Skeletal muscle satellite cell (primary cell): ENCODE data around the gene ENKD1. TPM values are rescaled to one million over a fixed set of nuclear protein-coding genes. Genes with fewer than 3 reads are reported as not detected.

ENCODE experiments used
- H3K27me3 ChIP-seq: 2 replicates; pipeline ENCODE4 v1.7.0; 2013; ENCODE audit warnings: low read length; ENCODE audit not compliant: control insufficient read depth, insufficient read depth
- H3K36me3 ChIP-seq: 2 replicates; pipeline ENCODE4 v1.7.0; 2013; ENCODE audit warnings: mild to moderate bottlenecking, control low read depth, low read length; ENCODE audit not compliant: insufficient read depth
- H3K4me1 ChIP-seq: 2 replicates; pipeline ENCODE4 v1.7.0; 2013; ENCODE audit warnings: low read length; ENCODE audit not compliant: control insufficient read depth, insufficient read depth
- H3K4me2 ChIP-seq: 2 replicates; pipeline ENCODE4 v1.7.0; 2013; ENCODE audit warnings: mild to moderate bottlenecking, low read length
- H3K4me3 ChIP-seq: 2 replicates; pipeline ENCODE4 v1.7.0; 2013; ENCODE audit warnings: low read length
- H3K9ac ChIP-seq: 2 replicates; pipeline ENCODE4 v1.7.0; 2013; ENCODE audit warnings: mild to moderate bottlenecking, low read depth, low read length, moderate library complexity
- H3K9me3 ChIP-seq: replicated peaks from 2 replicates; pipeline ENCODE4 v1.7.0; 2013; ENCODE audit warnings: mild to moderate bottlenecking, control low read depth, low read length
- total RNA-seq: library from RNA; depleted of rRNA; stranded (reverse); fragments of >200 nt; gene quantifications from 2 replicates; pipeline ENCODE4 v1.2.3, GENCODE V29; 2012; rRNA removed

ENKD1 gene
- 11.9 and 13.3 TPM in 2 replicates for total RNA-seq

- Histone ChIP-seq H3K4me1 (peaks cover 19% of the 10 kb centered on the region), H3K4me3 (peak within 1 kb of the TSS; percentile 78)
Observed at GRCh38 chr16:67666559-67667452, at the start of gene ENKD1, which contains the start of gene C16orf86. Gene ENKD1 (minus strand): TSS chr16:67666750. CDS start chr16:67666442, 308 bp downstream. Gene C16orf86 (plus strand): TSS chr16:67666814. CDS start chr16:67666971, 157 bp downstream.

GRCh38 chr16:67716097-67716496 lies 49.5 kb upstream of the ENKD1 start:
- Histone ChIP-seq H3K4me3 (no peak overlapping the region), H3K4me1 (peaks cover 21% of the 10 kb centered on the region), H3K9ac (no peak overlapping the region), H3K9me3 (no peaks in the 10 kb centered on the region), H3K27me3 (no peaks in the 10 kb centered on the region), H3K4me2 (no peak overlapping the region), H3K36me3 (no peaks in the 10 kb centered on the region)

More at GRCh38 chr16:67666559-67667452, at the start of gene ENKD1, which contains the start of gene C16orf86:
- H3K9ac ChIP-seq: peak within 1 kb of the TSS; percentile 84
- no peaks in the 10 kb centered on the region for H3K27me3 ChIP-seq
- peak within 1 kb of the TSS; percentile 95 for H3K4me2 ChIP-seq
- H3K9me3 ChIP-seq: no peaks in the 10 kb centered on the region
- H3K36me3 ChIP-seq: no peaks in the 10 kb centered on the region

- no peaks in the 10 kb centered on the region for H3K36me3 ChIP-seq
- no peak overlapping the region for H3K4me2 ChIP-seq
- H3K4me1 ChIP-seq: peaks cover 10% of the 10 kb centered on the region
- H3K27me3 ChIP-seq: no peaks in the 10 kb centered on the region
- no peaks in the 10 kb centered on the region for H3K9me3 ChIP-seq
- no peak overlapping the region for H3K9ac ChIP-seq
- H3K4me3 ChIP-seq: no peak overlapping the region
Observed at GRCh38 chr16:67714522-67714921, 48.0 kb upstream of the ENKD1 start.

- Histone ChIP-seq H3K4me2 (no peak overlapping the region), H3K9me3 (no peaks in the 10 kb centered on the region), H3K9ac (no peak overlapping the region), H3K4me3 (no peak overlapping the region), H3K36me3 (no peaks in the 10 kb centered on the region), H3K4me1 (peaks cover 12% of the 10 kb centered on the region), H3K27me3 (no peaks in the 10 kb centered on the region)
Observed at GRCh38 chr16:67713647-67714273, 47.2 kb upstream of the ENKD1 start.

GRCh38 chr16:67710607-67711006 lies 44.1 kb upstream of the ENKD1 start:
- Histone ChIP-seq H3K27me3 (no peaks in the 10 kb centered on the region), H3K4me2 (no peak overlapping the region), H3K36me3 (no peaks in the 10 kb centered on the region), H3K9me3 (no peaks in the 10 kb centered on the region), H3K9ac (no peak overlapping the region), H3K4me3 (no peak overlapping the region), H3K4me1 (peaks cover 11% of the 10 kb centered on the region)

GRCh38 chr16:67709050-67709449 lies 42.5 kb upstream of the ENKD1 start:
- H3K4me3 ChIP-seq: no peak overlapping the region

GRCh38 chr16:67708368-67708771 lies 41.8 kb upstream of the ENKD1 start:
- no peak overlapping the region for H3K9ac ChIP-seq
- no peaks in the 10 kb centered on the region for H3K36me3 ChIP-seq
- H3K4me3 ChIP-seq: no peak overlapping the region
- peaks cover 11% of the 10 kb centered on the region for H3K4me1 ChIP-seq
- no peaks in the 10 kb centered on the region for H3K9me3 ChIP-seq
- H3K27me3 ChIP-seq: no peaks in the 10 kb centered on the region
- H3K4me2 ChIP-seq: no peak overlapping the region

More at GRCh38 chr16:67709050-67709449, 42.5 kb upstream of the ENKD1 start:
- Histone ChIP-seq H3K9ac (no peak overlapping the region), H3K4me2 (no peak overlapping the region), H3K36me3 (no peaks in the 10 kb centered on the region), H3K9me3 (no peaks in the 10 kb centered on the region), H3K4me1 (peaks cover 11% of the 10 kb centered on the region), H3K27me3 (no peaks in the 10 kb centered on the region)

GRCh38 chr16:67707790-67708189 lies 41.2 kb upstream of the ENKD1 start:
- H3K4me2 ChIP-seq: no peak overlapping the region
- no peaks in the 10 kb centered on the region for H3K9me3 ChIP-seq
- H3K27me3 ChIP-seq: no peaks in the 10 kb centered on the region
- H3K4me1 ChIP-seq: peaks cover 11% of the 10 kb centered on the region
- no peaks in the 10 kb centered on the region for H3K36me3 ChIP-seq
- H3K9ac ChIP-seq: no peak overlapping the region
- no peak overlapping the region for H3K4me3 ChIP-seq

GRCh38 chr16:67707210-67707609 lies 40.7 kb upstream of the ENKD1 start:
- Histone ChIP-seq H3K9me3 (no peaks in the 10 kb centered on the region), H3K27me3 (no peaks in the 10 kb centered on the region), H3K36me3 (no peaks in the 10 kb centered on the region), H3K4me3 (no peak overlapping the region), H3K4me2 (no peak overlapping the region), H3K9ac (no peak overlapping the region), H3K4me1 (peaks cover 11% of the 10 kb centered on the region)

- no peaks in the 10 kb centered on the region for H3K27me3 ChIP-seq
- peaks cover 11% of the 10 kb centered on the region for H3K4me1 ChIP-seq
- no peak overlapping the region for H3K4me2 ChIP-seq
- no peak overlapping the region for H3K4me3 ChIP-seq
- no peaks in the 10 kb centered on the region for H3K36me3 ChIP-seq
- H3K9me3 ChIP-seq: no peaks in the 10 kb centered on the region
- no peak overlapping the region for H3K9ac ChIP-seq
Observed at GRCh38 chr16:67704110-67704509, 37.6 kb upstream of the ENKD1 start.

GRCh38 chr16:67703626-67704025 lies 37.1 kb upstream of the ENKD1 start:
- no peaks in the 10 kb centered on the region for H3K36me3 ChIP-seq
- no peaks in the 10 kb centered on the region for H3K27me3 ChIP-seq
- peaks cover 6% of the 10 kb centered on the region for H3K4me1 ChIP-seq
- no peak overlapping the region for H3K4me3 ChIP-seq
- H3K9me3 ChIP-seq: no peaks in the 10 kb centered on the region
- no peak overlapping the region for H3K4me2 ChIP-seq
- H3K9ac ChIP-seq: no peak overlapping the region
